ENCODE results near the gene CELSR1. TPM values are rescaled to one million over a fixed set of nuclear protein-coding genes. Genes with fewer than 3 reads are reported as not detected.

Gene CELSR1
- total and polyA plus RNA-seq, 2 of the 13 experiments (the other 11 are each of a cell fraction or from before 2014, with no cell fraction given) = 0.78 to 1.8 TPM

DNA sequence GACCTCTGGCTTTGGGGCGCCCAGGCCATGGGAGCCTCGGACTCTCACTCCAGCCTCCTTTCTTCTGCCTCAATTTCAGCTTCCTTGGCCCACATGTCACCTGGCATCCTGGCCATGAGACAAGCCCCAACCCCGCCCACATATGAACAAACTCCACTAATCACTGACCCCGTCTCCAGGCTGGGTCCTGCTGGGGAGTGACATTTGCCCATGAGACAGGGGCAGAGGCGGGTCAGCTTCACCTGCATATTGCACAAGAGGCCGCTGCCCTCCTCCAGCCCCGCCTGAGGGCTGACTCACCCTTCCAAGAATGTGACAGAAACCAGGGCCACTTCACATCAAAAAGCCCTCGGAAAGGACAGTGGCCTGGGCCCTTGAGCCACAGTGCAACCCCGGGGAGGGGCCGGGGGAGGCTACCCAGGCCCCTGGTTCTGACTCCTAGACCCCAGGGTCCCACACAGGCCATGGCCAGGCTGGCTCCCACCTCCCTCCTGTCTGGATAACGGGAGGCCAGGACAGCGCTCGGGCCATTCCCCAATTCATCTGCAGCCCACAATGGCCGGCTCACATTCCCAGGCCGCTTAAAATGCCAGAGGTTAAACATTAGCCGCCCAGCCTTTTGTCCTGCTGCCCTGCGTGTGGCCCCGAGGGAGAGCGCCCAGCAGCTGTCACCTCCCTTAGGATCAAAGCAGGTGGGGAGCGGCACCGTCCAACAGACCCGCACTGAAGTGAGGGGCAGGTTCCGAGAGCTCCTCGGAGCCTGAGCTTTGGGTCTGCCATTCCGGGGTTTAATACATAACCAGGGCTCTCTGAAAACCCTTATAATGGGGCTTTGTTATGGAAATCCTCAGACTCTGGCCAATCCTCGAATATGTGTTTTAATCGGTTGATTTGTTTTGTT is 159.6 kb downstream of the CELSR1 start (continued):
- no peak for TF ChIP-seq ZNF773 (CRISPR knock-in tag; IDR thresholded peaks at IDR 0.05; ENCODE audit: borderline replicate concordance)
- no peak for TF ChIP-seq GABPA (IDR thresholded peaks at IDR 0.05; ENCODE audit: low read depth, low read length)
- TF ChIP-seq GABPA (CRISPR knock-in tag; IDR thresholded peaks at IDR 0.05; ENCODE audit: low read depth) = no peak

DNA sequence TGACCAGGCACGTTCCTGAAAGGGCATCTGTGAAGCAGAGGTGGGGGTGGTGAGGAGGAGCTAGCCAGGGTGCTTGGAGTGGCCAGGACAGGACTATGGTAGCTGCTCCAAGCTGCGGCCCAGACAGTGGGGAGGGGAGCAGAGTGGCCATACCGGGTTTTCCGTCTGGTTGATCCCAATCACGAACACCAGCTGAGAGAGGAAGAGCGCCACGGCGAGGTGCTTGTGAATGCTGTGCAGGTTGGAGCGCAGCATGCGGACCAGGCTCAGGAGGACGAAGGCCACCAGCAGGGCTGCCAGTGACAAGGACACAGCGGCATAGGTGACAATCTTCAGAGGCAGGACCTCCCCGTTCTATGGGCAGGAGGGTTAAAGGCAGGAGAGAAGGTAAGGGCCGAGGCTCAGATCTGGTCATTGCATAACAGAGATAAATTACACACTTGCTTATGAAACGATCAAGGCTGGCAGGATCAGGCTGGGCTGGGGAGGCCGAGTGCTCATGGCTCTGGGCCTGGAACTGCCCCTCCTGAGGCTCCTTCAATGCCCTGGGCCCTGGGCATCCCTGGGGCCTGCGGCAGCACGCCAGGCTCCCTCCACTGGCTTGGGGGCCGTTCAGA is 160.4 kb downstream of the CELSR1 start:
- H3K4me2 ChIP-seq (ENCODE audit: low read depth, low read length) = peak overlapping the region; percentile 97
- POLR2A ChIA-PET = interaction anchor here (0.8 to 2.6 kb wide), 12 partner anchors 7 to 275 kb away, joined by 3 to 33 read pairs (median 5); partner anchors contain the start of genes TRMU and TTC38
- peak; percentile 20 for ATAC-seq
- no peak for TF ChIP-seq ZFP90 (CRISPR knock-in tag; IDR thresholded peaks at IDR 0.05; ENCODE audit: borderline replicate concordance)
- TF ChIP-seq DNMT1 (CRISPR knock-in tag; IDR thresholded peaks at IDR 0.05) = no peak
- TF ChIP-seq, protein P1, sequence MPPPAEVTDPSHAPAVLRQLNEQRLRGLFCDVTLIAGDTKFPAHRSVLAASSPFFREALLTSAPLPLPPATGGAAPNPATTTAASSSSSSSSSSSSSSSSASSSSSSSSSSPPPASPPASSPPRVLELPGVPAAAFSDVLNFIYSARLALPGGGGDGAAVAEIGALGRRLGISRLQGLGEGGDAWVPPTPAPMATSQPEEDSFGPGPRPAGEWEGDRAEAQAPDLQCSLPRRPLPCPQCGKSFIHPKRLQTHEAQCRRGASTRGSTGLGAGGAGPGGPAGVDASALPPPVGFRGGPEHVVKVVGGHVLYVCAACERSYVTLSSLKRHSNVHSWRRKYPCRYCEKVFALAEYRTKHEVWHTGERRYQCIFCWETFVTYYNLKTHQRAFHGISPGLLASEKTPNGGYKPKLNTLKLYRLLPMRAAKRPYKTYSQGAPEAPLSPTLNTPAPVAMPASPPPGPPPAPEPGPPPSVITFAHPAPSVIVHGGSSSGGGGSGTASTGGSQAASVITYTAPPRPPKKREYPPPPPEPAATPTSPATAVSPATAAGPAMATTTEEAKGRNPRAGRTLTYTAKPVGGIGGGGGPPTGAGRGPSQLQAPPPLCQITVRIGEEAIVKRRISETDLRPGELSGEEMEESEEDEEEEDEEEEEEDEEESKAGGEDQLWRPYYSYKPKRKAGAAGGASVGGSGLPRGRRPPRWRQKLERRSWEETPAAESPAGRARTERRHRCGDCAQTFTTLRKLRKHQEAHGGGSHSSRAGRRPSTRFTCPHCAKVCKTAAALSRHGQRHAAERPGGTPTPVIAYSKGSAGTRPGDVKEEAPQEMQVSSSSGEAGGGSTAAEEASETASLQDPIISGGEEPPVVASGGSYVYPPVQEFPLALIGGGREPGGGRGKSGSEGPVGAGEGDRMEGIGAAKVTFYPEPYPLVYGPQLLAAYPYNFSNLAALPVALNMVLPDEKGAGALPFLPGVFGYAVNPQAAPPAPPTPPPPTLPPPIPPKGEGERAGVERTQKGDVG (CRISPR knock-in tag; IDR thresholded peaks at IDR 0.05; ENCODE audit: borderline replicate concordance) = no peak
- TF ChIP-seq, protein P2, sequence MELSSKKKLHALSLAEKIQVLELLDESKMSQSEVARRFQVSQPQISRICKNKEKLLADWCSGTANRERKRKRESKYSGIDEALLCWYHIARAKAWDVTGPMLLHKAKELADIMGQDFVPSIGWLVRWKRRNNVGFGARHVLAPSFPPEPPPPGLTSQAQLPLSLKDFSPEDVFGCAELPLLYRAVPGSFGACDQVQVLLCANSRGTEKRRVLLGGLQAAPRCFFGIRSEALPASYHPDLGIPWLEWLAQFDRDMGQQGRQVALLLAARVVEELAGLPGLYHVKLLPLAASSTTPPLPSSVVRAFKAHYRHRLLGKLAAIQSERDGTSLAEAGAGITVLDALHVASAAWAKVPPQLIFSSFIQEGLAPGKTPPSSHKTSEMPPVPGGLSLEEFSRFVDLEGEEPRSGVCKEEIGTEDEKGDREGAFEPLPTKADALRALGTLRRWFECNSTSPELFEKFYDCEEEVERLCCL (CRISPR knock-in tag; IDR thresholded peaks at IDR 0.05; ENCODE audit: borderline replicate concordance) = no peak
- TF ChIP-seq KLF12 (CRISPR knock-in tag; IDR thresholded peaks at IDR 0.05; ENCODE audit: borderline replicate concordance) = no peak
- TF ChIP-seq ATM (IDR thresholded peaks at IDR 0.05; ENCODE audit: borderline replicate concordance) = no peak
- TF ChIP-seq HES4 (CRISPR knock-in tag; IDR thresholded peaks at IDR 0.05; ENCODE audit: borderline replicate concordance) = no peak
- TF ChIP-seq, protein P3, sequence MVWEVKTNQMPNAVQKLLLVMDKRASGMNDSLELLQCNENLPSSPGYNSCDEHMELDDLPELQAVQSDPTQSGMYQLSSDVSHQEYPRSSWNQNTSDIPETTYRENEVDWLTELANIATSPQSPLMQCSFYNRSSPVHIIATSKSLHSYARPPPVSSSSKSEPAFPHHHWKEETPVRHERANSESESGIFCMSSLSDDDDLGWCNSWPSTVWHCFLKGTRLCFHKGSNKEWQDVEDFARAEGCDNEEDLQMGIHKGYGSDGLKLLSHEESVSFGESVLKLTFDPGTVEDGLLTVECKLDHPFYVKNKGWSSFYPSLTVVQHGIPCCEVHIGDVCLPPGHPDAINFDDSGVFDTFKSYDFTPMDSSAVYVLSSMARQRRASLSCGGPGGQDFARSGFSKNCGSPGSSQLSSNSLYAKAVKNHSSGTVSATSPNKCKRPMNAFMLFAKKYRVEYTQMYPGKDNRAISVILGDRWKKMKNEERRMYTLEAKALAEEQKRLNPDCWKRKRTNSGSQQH (CRISPR knock-in tag; IDR thresholded peaks at IDR 0.05; ENCODE audit: low read depth) = no peak
- TF ChIP-seq ZNF432 (CRISPR knock-in tag; IDR thresholded peaks at IDR 0.05; ENCODE audit: borderline replicate concordance) = no peak

More for the DNA sequence above, 160.4 kb downstream of the CELSR1 start:
- Histone ChIP-seq H2AFZ (ENCODE audit: low read length) (no peak overlapping the region), H4K20me1 (ENCODE audit: insufficient read depth, low read length) (no peaks in the 10 kb centered on the region), H3K4me3 (replicated peaks in 1 of 3; ENCODE audit: insufficient read depth in 1 of 3, low read depth in 2 of 3, low read length in 3 of 3) (peak overlapping the region in 1 of 3 experiments; percentile 46; a peak in 1 of 6 replicates), H3K9ac (ENCODE audit: insufficient read depth, low read depth, low read length) (peak overlapping the region; percentile 35), H3K27ac (ENCODE audit: extremely low read length, insufficient read depth, low read length) (peak overlapping the region; percentile 93), H3K27me3 (ENCODE audit: control insufficient read depth in 1 of 2, insufficient read depth in 2 of 2, low read length in 2 of 2) (no peaks in the 10 kb centered on the region; a peak in 1 of 5 replicates), H3K4me1 (ENCODE audit: insufficient read depth, low read length) (peaks cover 58% of the 10 kb centered on the region), H3K9me3 (ENCODE audit: low read length) (0 out of 2 replicates have a peak, but pooled peaks cover 5% of the 10 kb centered on the region), H3K79me2 (ENCODE audit: insufficient read depth, low read length) (no peaks in the 10 kb centered on the region), H3K36me3 (replicated peaks in 1 of 2; ENCODE audit: control insufficient read depth in 1 of 2, insufficient read depth in 2 of 2, low read length in 2 of 2) (no peaks in the 10 kb centered on the region)
- CTCF ChIA-PET (ENCODE audit: low intra/inter-chr PET ratio, low total read pairs) = no interaction called here
- intact Hi-C loops (cut with micrococcal nuclease; ENCODE audit: unreplicated experiment) (loop anchor here (5.0 kb wide), 1 partner anchor 65 kb away; no protein-coding TSS in a partner anchor), in situ Hi-C loops (cut with HindIII; ENCODE audit: extremely low pct_ligation_motif_present, low pct_unique_long_range_greater_than_20kb) (no loop called here)
- BruUV-seq (replicated peaks) = no TSS peak
- WGBS (ENCODE audit: low lambda C conversion rate) = 77% methylated on average over 14 of the region's 19 CpGs
- FAIRE-seq (no peak), DNase-seq (ENCODE audit: low spot score) (peak; percentile 21)
